Measurements from ENCODE around the gene RPS8. TPM values are rescaled to one million over a fixed set of nuclear protein-coding genes. Genes with fewer than 3 reads are reported as not detected.

RPS8 gene
- total RNA-seq, 1 donor from 2014 or later, result 1,179 TPM

DNA sequence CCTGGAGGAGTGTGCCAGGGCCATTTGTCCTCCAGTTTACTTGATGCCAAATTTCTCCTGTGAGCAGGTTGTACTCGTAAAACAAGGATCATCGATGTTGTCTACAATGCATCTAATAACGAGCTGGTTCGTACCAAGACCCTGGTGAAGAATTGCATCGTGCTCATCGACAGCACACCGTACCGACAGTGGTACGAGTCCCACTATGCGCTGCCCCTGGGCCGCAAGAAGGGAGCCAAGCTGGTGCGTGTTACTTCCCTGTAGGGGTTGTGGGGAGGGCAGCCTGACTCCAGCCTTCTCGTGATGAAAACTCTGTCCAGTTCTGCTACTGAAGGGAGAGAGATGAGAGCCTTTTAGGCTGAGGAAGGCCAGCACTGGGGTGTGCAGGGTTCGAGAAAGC lies 2.2 kb downstream of the RPS8 start:
- Mint-ChIP-seq H3K4me3 (ENCODE audit: unreplicated experiment) (peak overlapping the region; percentile 91), H3K9me3 (ENCODE audit: low read depth) (no peaks in the 10 kb centered on the region), H3K27ac (ENCODE audit: unreplicated experiment) (peak overlapping the region; percentile 50), H3K27me3 (ENCODE audit: low read depth) (no peaks in the 10 kb centered on the region), H3K36me3 (ENCODE audit: low read depth) (peaks cover 26% of the 10 kb centered on the region), H3K4me1 (ENCODE audit: low read depth) (peaks cover 35% of the 10 kb centered on the region)
- TF ChIP-seq, protein P1, sequence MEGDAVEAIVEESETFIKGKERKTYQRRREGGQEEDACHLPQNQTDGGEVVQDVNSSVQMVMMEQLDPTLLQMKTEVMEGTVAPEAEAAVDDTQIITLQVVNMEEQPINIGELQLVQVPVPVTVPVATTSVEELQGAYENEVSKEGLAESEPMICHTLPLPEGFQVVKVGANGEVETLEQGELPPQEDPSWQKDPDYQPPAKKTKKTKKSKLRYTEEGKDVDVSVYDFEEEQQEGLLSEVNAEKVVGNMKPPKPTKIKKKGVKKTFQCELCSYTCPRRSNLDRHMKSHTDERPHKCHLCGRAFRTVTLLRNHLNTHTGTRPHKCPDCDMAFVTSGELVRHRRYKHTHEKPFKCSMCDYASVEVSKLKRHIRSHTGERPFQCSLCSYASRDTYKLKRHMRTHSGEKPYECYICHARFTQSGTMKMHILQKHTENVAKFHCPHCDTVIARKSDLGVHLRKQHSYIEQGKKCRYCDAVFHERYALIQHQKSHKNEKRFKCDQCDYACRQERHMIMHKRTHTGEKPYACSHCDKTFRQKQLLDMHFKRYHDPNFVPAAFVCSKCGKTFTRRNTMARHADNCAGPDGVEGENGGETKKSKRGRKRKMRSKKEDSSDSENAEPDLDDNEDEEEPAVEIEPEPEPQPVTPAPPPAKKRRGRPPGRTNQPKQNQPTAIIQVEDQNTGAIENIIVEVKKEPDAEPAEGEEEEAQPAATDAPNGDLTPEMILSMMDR (IDR thresholded peaks at IDR 0.05), result no peak
- no peak for DNase-seq (ENCODE audit: low spot score)

- DNase-seq (ENCODE audit: low spot score), result no peak
- Mint-ChIP-seq H3K27ac (ENCODE audit: unreplicated experiment) (no peak overlapping the region), H3K9me3 (ENCODE audit: low read depth) (no peaks in the 10 kb centered on the region), H3K4me1 (ENCODE audit: low read depth) (peaks cover 35% of the 10 kb centered on the region), H3K27me3 (ENCODE audit: low read depth) (no peaks in the 10 kb centered on the region), H3K36me3 (ENCODE audit: low read depth) (peaks cover 26% of the 10 kb centered on the region), H3K4me3 (ENCODE audit: unreplicated experiment) (peak overlapping the region; percentile 91)
- TF ChIP-seq, protein P1 (IDR thresholded peaks at IDR 0.05), result no peak
Observed at GRCh38 chr1:44777969-44778635, 2.8 kb downstream of the RPS8 start.

DNA sequence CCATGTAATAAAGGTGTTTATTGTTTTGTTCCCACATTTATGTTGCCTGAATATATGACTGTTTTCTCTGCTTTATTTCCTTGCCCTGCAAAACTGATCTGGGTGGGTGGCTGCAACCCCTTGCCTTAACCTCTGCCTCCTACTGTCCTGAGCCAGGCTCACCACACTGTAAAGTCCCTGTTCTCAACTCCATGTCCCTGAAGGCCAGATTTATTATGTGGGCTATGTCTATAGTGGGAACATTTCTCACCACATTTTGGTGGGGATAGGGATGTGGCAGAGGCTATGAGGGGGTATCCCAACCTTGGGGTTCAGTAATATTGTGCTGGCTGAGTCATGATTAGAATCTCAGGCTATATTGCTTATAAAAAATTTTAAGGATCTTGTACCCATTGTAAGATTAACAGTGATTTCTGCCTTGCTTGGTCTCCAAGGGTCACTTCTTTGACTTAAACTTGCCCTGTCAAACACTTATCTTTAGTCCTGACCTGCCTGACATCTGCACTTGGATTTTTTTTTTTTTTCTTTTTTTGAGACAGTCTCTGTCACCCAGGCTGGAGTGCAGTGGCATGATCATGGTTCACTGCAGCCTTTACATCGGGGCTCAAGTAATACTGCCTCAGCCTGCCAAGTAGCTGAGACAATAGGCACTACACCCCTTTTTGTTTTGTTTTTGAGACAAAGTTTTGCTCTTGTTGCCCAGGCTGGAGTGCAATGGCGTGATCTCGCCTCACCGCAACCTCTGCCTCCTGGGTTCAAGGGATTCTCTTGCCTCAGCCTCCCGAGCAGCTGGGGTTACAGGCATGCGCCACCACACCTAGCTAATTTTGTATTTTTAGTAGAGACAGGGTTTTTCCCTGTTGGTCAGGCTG lies 3.6 kb downstream of the RPS8 start:
- Mint-ChIP-seq H3K27ac (ENCODE audit: unreplicated experiment) (peak overlapping the region; percentile 49), H3K4me3 (ENCODE audit: unreplicated experiment) (peak overlapping the region; percentile 27), H3K4me1 (ENCODE audit: low read depth) (peaks cover 42% of the 10 kb centered on the region), H3K27me3 (ENCODE audit: low read depth) (no peaks in the 10 kb centered on the region), H3K9me3 (ENCODE audit: low read depth) (no peaks in the 10 kb centered on the region), H3K36me3 (ENCODE audit: low read depth) (peaks cover 26% of the 10 kb centered on the region)
- no peak for DNase-seq (ENCODE audit: low spot score)
- TF ChIP-seq, protein P1 (IDR thresholded peaks at IDR 0.05), result no peak

DNA sequence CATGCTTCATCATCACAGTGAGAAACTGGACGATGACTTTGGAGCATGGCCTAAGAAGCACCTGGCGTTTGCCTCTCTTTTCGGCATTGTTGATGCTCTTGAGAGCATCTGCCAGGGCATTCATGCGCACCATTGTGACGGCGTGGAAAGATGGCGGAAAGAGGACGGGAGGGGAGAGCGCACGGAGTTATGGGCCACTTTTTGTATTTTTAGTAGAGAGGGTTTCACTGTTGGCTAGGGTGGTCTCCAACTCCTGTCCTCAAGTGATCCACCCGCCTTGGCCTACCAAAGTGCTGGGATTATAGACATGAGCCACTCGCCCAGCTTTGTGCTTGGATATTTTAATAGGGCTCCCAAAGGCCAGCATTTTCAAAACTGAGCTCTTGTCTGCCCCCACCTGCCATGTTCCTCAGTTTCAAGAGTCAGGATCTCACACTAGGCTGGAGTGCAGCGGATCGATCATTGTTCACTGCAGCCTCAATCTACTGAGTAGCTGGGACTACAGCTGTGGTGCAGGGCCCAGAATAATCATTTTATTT lies 5.3 kb downstream of the RPS8 start:
- Mint-ChIP-seq H3K27ac (ENCODE audit: unreplicated experiment) (no peak overlapping the region), H3K4me1 (ENCODE audit: low read depth) (peaks cover 42% of the 10 kb centered on the region), H3K9me3 (ENCODE audit: low read depth) (no peaks in the 10 kb centered on the region), H3K36me3 (ENCODE audit: low read depth) (peaks cover 24% of the 10 kb centered on the region), H3K4me3 (ENCODE audit: unreplicated experiment) (no peak overlapping the region), H3K27me3 (ENCODE audit: low read depth) (no peaks in the 10 kb centered on the region)
- TF ChIP-seq, protein P1 (IDR thresholded peaks at IDR 0.05), result no peak
- peak; percentile 28 for DNase-seq (ENCODE audit: low spot score)

DNA sequence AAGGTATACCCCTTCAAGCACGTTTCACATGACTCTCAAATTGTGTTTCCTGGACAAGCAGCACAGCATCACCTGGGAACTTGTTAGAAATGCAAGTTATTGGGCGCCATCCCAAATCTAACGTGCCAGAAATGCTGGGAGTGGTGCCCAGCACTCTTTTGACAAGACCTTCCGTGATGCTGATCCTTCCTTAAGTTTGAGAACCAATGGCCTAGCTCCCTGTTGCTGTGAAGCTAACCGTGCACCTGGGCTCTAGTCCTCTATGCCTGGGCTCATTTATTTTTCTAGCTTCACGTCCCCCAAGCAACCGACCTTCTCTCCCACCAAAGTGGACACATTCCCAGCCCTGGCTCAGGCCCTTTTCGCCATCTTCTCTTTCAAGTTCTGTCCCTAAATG lies 8.4 kb downstream of the RPS8 start:
- H3K27me3 Mint-ChIP-seq (ENCODE audit: low read depth), result no peaks in the 10 kb centered on the region
- peak; percentile 27 for DNase-seq (ENCODE audit: low spot score)
- H3K36me3 Mint-ChIP-seq (ENCODE audit: low read depth), result peaks cover 11% of the 10 kb centered on the region
- no peaks in the 10 kb centered on the region for H3K9me3 Mint-ChIP-seq (ENCODE audit: low read depth)
- H3K27ac Mint-ChIP-seq (ENCODE audit: unreplicated experiment), result no peak overlapping the region
- peaks cover 23% of the 10 kb centered on the region for H3K4me1 Mint-ChIP-seq (ENCODE audit: low read depth)
- H3K4me3 Mint-ChIP-seq (ENCODE audit: unreplicated experiment), result peak overlapping the region; percentile 37
- TF ChIP-seq, protein P1 (IDR thresholded peaks at IDR 0.05), result no peak
